MG63 (cell line): Measurements from ENCODE around the gene SMYD3. TPM values are rescaled to one million over a fixed set of nuclear protein-coding genes. Genes with fewer than 3 reads are reported as not detected.
"Not testable (repeated sequence)": the region's sequence is repeated elsewhere in the genome, so short reads cannot be mapped to it uniquely, and the experiment has no call there.

Experiments
- DNase-seq: peaks from one replicate; pipeline ENCODE4 v3.0.0-alpha.2; 2020
- H3K27me3 ChIP-seq: fragments of 250-450 bp; sonication (Bioruptor Pico); 2 replicates; pipeline ENCODE4 v1.5.1; 2020; ENCODE audit warnings: mild to moderate bottlenecking, moderate library complexity
- H3K36me3 ChIP-seq: fragments of 250-450 bp; sonication (Bioruptor Pico); 2 replicates; pipeline ENCODE4 v1.5.1; 2020; ENCODE audit warnings: mild to moderate bottlenecking, moderate library complexity
- H3K4me3 ChIP-seq: fragments of 250-450 bp; sonication (Bioruptor Pico); 2 replicates; pipeline ENCODE4 v1.5.1; 2020; ENCODE audit warnings: mild to moderate bottlenecking, moderate library complexity
- H3K9me3 ChIP-seq: fragments of 250-450 bp; sonication (Bioruptor Pico); 2 replicates; pipeline ENCODE4 v1.5.1; 2020; ENCODE audit warnings: mild to moderate bottlenecking, moderate library complexity
- total RNA-seq: library from RNA; depleted of rRNA; stranded (reverse); fragments of >200 nt; shearing (Covaris generic); gene quantifications from 2 replicates; pipeline ENCODE4 v1.2.3, GENCODE V29; 2014; ENCODE audit warnings: low replicate concordance

The SMYD3 gene
- total RNA-seq, 1 experiment from 2014 or later: 46.6 TPM

- Histone ChIP-seq H3K9me3 (no peaks in the 10 kb centered on the region), H3K27me3 (no peaks in the 10 kb centered on the region), H3K4me3 (peak overlapping the region; percentile 40), H3K36me3 (no peaks in the 10 kb centered on the region)
- DNase-seq: peak; percentile 12
Measured at GRCh38 chr1:245953876-245954660, 553.0 kb downstream of the SMYD3 start.

GRCh38 chr1:245952383-245953026 is 554.6 kb downstream of the SMYD3 start:
- no peak for DNase-seq
- Histone ChIP-seq H3K36me3 (no peaks in the 10 kb centered on the region), H3K9me3 (no peaks in the 10 kb centered on the region), H3K27me3 (no peaks in the 10 kb centered on the region), H3K4me3 (no peak overlapping the region)

GRCh38 chr1:245948786-245949185 is 558.3 kb downstream of the SMYD3 start:
- Histone ChIP-seq H3K36me3 (no peaks in the 10 kb centered on the region), H3K27me3 (no peaks in the 10 kb centered on the region), H3K4me3 (no peak overlapping the region), H3K9me3 (peaks cover 8% of the 10 kb centered on the region)
- no peak for DNase-seq

DNA sequence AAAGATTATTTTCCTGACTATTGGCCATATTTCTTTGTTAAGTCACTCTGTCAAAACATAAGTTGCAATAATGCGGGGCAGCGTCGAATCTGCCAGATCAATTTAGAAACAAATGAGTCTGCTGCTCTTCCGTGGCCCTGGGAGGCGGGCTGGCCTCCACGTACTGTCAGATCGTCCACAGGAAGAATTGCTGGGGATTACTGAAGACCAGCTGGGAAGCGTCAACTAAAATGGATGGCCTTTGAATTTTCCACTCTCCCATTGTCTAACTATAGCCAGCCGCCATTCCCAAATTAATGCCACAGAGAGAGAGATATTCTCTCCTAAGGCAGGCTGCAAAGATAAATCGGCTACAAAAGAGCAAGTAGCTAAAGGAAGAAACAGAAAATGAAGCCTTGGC is 560.2 kb downstream of the SMYD3 start:
- H3K27me3 ChIP-seq: no peaks in the 10 kb centered on the region
- H3K4me3 ChIP-seq: no peak overlapping the region
- DNase-seq: no peak
- H3K36me3 ChIP-seq: no peaks in the 10 kb centered on the region
- peaks cover 8% of the 10 kb centered on the region for H3K9me3 ChIP-seq

- H3K4me3 ChIP-seq, DNase-seq, H3K36me3 ChIP-seq, H3K9me3 ChIP-seq, H3K27me3 ChIP-seq: not testable (repeated sequence)
Measured at GRCh38 chr1:245945136-245945535, 561.9 kb downstream of the SMYD3 start.

- no peaks in the 10 kb centered on the region for H3K36me3 ChIP-seq
- H3K27me3 ChIP-seq: no peaks in the 10 kb centered on the region
- peaks cover 8% of the 10 kb centered on the region for H3K9me3 ChIP-seq
- no peak for DNase-seq
- H3K4me3 ChIP-seq: no peak overlapping the region
Measured at GRCh38 chr1:245942856-245943255, 564.2 kb downstream of the SMYD3 start.

GRCh38 chr1:245941771-245942170 is 565.3 kb downstream of the SMYD3 start:
- not testable (repeated sequence) for H3K27me3 ChIP-seq, H3K9me3 ChIP-seq, H3K4me3 ChIP-seq, H3K36me3 ChIP-seq, DNase-seq

- no peak for DNase-seq
- no peaks in the 10 kb centered on the region for H3K36me3 ChIP-seq
Measured at GRCh38 chr1:245939756-245940345, 567.2 kb downstream of the SMYD3 start.

DNA sequence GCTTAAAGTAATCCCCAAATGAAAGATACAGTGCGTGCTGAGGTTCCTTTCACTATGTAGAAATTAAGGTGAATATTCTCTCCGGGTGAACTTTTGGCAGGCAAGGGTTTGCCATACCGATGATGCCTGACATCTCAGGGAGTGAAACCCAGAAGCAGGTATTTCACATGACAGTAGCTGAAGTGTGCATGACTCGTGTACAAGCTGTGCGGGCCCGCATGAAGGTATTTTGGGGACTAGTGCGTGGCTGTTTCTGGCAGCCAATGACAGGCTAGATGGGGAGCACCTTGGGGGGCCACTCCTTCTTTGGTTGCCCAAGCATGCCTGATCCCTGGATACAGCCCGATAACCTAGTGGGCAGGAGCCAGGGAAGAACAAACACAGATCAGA is 569.0 kb downstream of the SMYD3 start:
- H3K27me3 ChIP-seq: no peaks in the 10 kb centered on the region
- H3K9me3 ChIP-seq: no peaks in the 10 kb centered on the region
- no peaks in the 10 kb centered on the region for H3K36me3 ChIP-seq
- no peak for DNase-seq
- no peak overlapping the region for H3K4me3 ChIP-seq

More at GRCh38 chr1:245939756-245940345, 567.2 kb downstream of the SMYD3 start:
- H3K4me3 ChIP-seq: no peak overlapping the region
- no peaks in the 10 kb centered on the region; the same call in 1 of the 2 replicates for H3K9me3 ChIP-seq
- no peaks in the 10 kb centered on the region for H3K27me3 ChIP-seq

GRCh38 chr1:245937316-245938045 is 569.6 kb downstream of the SMYD3 start:
- no peak for DNase-seq
- no peaks in the 10 kb centered on the region for H3K9me3 ChIP-seq
- H3K4me3 ChIP-seq: no peak overlapping the region
- H3K27me3 ChIP-seq: no peaks in the 10 kb centered on the region
- no peaks in the 10 kb centered on the region for H3K36me3 ChIP-seq

DNA sequence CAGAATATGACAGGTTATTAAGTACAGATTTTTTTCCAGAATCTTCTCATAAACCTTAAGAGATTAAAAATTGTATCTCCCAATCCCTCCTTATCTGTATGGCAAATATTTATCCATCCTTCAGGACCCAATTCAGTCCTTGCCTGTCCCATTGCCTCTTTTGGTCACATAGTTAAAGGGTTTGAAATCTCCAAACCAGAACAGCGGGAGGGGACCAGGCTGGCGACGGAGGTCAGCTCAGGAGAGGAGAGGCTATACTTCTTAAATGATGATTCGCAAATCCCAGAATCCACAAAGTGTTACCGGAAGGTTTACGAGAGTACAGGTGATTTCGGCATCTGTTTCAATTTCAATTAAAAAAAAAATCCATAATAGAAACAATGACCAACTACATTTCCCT is 572.7 kb downstream of the SMYD3 start:
- no peaks in the 10 kb centered on the region for H3K36me3 ChIP-seq
- no peak for DNase-seq
- no peaks in the 10 kb centered on the region for H3K9me3 ChIP-seq
- H3K4me3 ChIP-seq: no peak overlapping the region
- no peaks in the 10 kb centered on the region for H3K27me3 ChIP-seq

DNA sequence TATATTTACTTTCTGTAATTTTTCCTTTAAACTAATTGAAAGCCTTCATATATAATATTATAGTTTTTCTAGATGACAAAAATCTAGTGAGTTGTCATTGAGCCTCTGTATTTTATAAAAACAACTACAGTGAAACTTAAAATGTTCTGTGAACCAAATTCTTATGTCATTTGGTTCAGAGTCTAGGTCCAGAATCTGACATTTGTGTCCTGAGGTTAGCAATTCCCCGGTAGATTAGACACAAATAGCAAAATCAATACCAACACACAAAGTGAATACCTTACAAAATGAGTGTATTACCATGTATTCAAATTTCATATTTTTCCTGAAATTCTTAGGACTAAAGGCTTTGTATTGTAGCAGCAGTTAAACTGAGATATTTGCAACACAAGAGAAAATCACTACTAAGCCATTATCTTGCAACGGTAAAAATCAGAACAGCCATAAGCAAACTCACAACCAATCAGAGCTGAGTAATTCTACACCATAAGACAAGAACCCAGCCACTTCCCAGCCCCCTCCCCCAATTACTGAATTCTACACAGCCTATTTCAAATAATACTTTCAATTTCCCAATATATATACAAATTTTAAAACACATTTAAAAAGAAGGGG is 573.5 kb downstream of the SMYD3 start:
- Histone ChIP-seq H3K36me3 (no peaks in the 10 kb centered on the region), H3K4me3 (no peak overlapping the region), H3K9me3 (no peaks in the 10 kb centered on the region), H3K27me3 (no peaks in the 10 kb centered on the region)
- DNase-seq: no peak

DNA sequence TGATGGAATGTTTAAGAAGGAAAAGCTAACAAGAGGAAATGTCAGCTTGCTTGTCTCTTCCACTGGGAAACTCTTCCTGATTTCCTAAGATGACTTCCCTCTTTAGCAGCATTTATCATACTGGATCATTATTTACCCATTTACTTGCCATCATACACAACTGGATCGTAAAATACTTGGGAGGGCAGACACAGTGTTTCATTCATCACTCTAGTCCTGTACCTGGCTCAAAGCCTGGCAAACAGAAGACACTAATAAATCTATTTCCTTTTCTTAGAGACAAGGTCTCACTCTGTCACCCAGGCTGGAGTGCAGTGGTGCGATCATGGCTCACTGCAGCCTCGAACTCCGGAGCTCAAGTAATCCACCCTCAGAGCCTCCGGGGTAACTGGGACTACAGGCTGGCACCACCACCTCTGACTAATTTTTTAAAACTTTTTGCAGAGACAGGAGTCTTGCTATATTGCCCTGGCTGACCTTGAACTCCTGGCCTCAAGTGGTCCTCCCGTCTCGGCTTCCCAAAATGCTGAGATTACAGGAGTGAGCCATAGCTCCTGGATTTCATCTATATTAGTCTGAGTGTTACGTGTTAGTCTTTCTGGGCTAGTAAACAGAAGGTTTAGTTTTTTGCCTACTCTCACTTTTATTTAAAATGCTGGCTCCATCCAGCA is 574.6 kb downstream of the SMYD3 start:
- no peaks in the 10 kb centered on the region for H3K9me3 ChIP-seq
- H3K27me3 ChIP-seq: no peaks in the 10 kb centered on the region
- H3K4me3 ChIP-seq: no peak overlapping the region
- no peak for DNase-seq
- H3K36me3 ChIP-seq: no peaks in the 10 kb centered on the region

DNA sequence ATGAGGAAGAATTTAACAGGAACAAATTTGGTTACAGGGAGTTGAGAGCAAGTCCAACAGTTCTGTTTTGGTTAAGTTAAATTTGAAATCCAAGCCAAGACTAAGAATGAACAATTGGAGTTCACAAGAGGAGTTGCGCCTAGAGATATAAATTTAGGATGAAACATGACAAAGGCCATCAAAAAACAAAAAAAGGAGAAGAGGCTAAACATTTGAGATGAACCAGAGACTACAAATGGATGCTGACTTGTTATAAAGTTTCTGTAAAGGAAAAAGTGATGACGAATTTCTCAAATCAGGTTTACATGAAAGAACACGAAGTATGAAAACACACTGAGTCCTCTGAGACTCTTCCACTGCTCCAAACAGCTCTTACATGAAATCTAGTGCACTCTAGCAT is 575.6 kb downstream of the SMYD3 start:
- Histone ChIP-seq H3K36me3 (no peaks in the 10 kb centered on the region), H3K27me3 (no peaks in the 10 kb centered on the region), H3K9me3 (no peaks in the 10 kb centered on the region), H3K4me3 (no peak overlapping the region)
- DNase-seq: no peak

- DNase-seq: no peak
- Histone ChIP-seq H3K36me3 (no peaks in the 10 kb centered on the region), H3K27me3 (no peaks in the 10 kb centered on the region), H3K4me3 (no peak overlapping the region), H3K9me3 (no peaks in the 10 kb centered on the region)
Measured at GRCh38 chr1:245929224-245929623, 577.9 kb downstream of the SMYD3 start.

DNA sequence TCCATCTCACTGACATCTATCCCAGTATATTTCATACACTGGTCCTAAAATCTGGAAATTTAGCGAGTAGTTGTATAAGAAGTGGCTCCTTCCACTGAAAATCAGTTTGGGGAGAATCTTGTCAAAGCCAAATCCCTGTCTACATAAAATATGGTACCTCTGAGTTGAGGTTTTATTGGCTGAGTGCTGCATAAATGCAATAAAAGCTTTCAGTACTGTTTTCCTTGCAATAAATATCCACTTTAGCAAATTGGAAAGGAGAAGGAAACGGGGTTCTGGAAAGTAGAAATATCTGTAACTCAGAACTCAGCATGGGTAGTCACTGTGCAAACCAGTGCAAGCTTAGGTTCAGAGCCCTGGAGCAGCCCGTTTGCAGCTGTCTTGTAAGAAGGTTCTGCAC is 580.2 kb downstream of the SMYD3 start:
- no peak for DNase-seq
- H3K36me3 ChIP-seq: no peaks in the 10 kb centered on the region
- H3K9me3 ChIP-seq: no peaks in the 10 kb centered on the region
- no peak overlapping the region for H3K4me3 ChIP-seq
- H3K27me3 ChIP-seq: no peaks in the 10 kb centered on the region
